GM18519 (cell line): ENCODE measurements around the gene CPEB1.
"Not testable (repeated sequence)": the region's sequence is repeated elsewhere in the genome, so short reads cannot be mapped to it uniquely, and the experiment has no call there.

ENCODE experiments used
- ATAC-seq: cut with Tn5 transposase; IDR thresholded peaks from one replicate; pipeline ENCODE4 v1.9.1; 2021; ENCODE audit warnings: mild to moderate bottlenecking, moderate library complexity; ENCODE audit not compliant: unreplicated experiment, low FRiP score

CPEB1 gene

GRCh38 chr15:82532383-82532990 is 114.7 kb downstream of the CPEB1 start:
- ATAC-seq: no peak

DNA sequence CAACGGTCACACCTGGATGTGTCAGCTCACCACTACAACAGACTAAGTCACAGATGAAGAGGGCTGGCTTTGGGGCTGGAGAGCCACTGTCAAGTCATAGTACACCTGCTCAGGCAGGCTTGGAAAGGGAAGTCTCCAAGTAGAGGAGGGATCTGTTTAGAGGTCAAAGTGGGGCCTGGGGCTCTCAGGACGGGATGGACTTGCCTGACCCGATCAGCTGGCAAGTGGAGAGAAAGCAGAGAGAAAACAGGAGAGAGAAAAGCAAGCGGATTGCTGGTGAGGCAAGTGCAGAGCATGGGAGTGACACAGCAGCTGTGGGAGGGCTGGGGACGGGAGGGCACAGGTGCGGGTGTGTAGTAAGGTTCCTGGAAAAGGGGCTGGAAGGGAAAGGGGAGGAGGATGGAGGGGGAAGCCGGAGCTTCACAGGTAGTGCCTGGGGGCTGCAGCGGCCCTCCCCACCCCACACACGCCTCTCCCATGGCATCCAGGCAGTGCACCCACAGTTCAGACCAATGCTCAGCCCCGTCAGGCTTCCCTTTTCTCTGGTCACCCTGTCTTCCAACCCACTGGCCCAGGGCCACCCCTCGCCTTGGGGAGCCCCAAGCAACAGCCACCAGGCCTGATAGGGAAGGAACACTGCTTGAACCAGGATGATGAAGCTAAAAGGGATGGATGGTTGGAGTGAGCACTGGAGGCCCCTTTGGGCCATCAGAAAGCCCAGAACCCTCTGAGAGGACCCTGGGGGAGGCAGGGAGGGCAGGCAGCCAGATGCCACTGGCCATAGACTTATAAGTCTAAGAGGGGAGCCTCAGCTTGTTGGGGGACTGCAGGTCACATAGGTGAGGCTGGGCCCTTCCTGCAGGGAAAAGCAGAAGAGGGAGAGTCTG is 115.4 kb downstream of the CPEB1 start:
- ATAC-seq: no peak

DNA sequence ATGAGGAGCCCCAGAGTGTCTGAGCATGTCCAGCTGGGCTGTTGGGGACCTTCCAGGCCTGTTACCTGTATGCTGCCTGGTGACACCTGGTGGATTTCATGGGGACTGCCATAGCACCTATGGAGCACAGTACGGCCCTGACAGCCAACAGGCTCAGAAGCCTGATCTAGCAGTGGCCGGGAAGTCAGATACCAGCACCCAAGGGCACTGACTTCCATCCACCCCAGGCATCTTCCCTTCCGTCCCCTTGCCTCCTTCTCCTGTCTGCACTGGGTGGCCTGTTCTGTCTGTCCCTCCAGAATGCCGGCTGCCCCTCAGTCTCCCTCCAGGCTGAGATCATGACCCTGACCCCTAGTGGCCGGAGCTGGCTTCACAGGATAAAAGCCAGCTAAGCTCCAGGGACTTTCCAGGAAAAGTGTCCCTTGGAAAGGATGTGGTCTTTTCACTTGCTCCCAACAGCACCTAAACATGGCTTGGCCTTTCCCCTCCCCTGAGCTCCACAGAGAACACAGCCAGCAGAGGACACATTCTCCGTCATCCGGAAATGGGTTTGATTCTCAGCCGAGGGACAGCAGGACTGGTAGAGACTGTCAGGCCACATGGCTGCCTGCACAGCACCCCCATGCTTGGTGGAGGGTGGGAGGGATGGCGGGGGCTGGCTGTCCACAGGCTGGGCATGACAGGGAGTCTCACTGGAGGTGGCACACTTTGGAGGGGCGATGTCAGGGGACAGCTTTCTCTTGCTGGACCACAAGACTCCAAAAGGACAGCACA is 116.4 kb downstream of the CPEB1 start:
- no peak for ATAC-seq

DNA sequence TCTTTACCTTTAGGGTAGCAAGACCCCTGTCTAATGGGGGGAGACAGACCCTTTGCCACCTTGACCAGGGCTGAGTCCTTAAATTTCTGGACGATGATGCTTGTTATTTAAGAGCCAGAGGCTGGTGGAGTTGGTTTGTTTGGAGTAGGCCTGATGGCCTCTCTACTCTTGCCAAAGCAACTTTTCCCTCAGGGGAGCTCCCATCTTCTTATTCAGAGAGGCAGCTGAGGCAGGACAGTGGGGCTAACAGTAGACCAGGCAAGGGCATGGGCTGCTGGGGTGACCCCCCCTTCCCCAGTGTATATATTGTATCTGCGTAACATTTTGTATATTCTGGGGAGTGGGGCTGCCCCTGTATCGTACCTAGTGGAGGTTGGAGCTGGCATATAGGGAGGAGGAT is 117.2 kb downstream of the CPEB1 start:
- ATAC-seq: no peak

DNA sequence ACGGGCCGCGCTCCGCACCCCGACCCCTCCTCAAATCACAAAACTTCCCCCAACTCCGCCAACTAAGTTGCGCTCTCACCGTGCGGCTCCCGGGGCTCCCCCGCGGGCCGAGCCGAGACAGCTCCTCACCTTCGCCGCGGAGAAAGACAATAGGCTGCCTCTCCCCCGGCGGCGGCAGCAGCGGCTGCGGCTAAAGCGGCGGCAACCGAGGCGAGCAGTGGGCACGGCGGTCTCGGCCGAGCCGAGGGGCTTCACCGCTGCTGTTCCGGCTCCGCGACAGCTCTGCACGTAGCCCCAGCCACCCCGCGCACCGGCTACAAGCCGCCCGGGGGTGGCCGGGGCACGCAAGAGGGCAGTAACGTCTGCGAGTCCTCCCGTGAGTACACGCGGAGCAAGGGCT is 133.6 kb downstream of the CPEB1 start:
- ATAC-seq: not testable (repeated sequence)

GRCh38 chr15:82507693-82508092 is 139.5 kb downstream of the CPEB1 start:
- ATAC-seq: not testable (repeated sequence)

DNA sequence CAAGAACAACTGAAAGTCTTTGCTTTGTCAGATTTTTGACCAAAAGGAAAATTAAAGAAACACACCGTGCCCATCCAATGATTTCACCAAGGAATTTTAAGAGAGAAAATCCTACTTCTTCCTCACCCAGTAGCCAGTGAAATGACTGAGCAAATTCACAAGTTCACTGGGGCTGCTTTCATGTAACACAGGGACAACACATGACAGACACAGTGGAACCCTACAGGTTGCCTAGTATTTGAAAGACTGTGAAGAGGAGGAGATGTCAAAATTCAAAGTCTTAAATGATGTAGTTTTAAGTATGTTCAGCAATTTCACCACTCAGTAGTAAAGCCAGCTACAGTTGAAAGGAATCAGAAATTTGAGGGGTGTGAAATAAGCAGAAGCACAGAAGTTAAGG is 140.1 kb downstream of the CPEB1 start:
- not testable (repeated sequence) for ATAC-seq

- ATAC-seq: not testable (repeated sequence)
These were observed 141.3 kb downstream of the CPEB1 start for GRCh38 chr15:82505842-82506241.

DNA sequence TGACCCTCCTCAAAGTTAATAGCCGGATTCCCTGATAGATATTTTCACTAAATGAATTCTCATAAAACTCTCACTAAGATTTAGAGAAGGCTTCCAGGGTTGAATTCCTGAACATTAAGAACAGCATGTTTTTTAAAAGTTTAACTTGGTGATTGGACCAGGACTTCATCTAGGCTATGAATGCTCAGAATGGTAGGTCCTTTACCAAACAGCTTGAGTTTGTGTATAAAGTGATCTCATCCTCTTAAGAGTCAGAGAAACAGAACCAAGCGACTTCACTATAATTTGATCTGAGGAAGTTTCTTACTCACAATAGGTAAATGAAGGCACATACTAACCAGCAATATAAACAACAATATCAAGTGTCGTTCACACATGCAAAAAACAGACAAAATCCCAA is 143.1 kb downstream of the CPEB1 start:
- not testable (repeated sequence) for ATAC-seq

DNA sequence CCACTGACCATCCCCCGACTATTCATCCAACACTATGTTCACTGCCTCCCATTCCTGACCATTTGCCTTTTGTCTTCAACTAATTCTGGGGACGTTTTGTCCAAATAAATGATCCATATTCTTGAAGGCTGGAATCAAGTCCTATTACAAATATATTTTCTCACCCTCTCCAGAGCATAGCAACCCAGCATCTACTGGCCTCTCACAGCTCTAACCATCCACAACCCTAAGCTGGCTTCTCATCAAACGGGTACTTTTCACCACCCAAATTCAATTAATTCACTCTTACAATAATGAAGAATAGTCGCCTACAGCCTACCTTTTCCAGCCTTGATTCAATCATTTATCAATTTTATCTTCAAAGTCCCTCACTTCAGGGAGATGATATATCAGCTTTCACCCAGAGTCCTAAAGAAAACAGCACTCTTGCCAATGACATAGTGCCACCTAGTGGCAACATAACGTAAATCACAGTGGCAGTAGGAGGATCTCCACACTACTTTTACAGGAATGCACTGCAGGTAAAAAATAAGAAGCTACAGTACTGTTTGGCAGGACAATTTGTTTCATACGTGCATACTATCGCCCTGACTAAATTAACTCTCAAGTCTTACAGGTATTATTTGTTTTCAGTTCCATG is 144.3 kb downstream of the CPEB1 start:
- ATAC-seq: not testable (repeated sequence)

GRCh38 chr15:82500772-82501171 is 146.4 kb downstream of the CPEB1 start:
- ATAC-seq: not testable (repeated sequence)

DNA sequence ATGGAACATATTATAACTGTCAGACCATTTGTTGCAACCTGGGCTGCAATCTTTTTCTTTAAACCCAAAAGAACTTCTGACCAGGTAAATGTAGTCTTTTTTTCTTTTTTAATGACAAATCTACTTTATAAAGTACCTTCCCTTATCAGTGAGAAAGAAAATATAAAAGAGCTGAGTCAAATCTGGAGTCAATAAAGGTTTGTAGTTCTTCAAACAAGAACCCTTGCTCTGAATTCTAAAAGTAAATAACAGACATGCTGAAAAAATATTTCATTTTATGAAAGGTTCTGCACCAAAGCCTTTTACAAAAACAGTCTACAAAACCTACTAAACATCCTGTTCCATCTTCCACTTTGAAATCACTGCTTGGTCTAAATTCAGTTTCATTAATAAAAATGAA is 149.2 kb downstream of the CPEB1 start:
- not testable (repeated sequence) for ATAC-seq
